ENCODE results near the gene GPC5. TPM values are rescaled to one million over a fixed set of nuclear protein-coding genes. Genes with fewer than 3 reads are reported as not detected.
A peak's percentile ranks its signal among the peaks of the same experiment; 100 is the strongest.

Gene GPC5
- total RNA-seq, 1 donor from 2014 or later: 0.57 TPM

DNA sequence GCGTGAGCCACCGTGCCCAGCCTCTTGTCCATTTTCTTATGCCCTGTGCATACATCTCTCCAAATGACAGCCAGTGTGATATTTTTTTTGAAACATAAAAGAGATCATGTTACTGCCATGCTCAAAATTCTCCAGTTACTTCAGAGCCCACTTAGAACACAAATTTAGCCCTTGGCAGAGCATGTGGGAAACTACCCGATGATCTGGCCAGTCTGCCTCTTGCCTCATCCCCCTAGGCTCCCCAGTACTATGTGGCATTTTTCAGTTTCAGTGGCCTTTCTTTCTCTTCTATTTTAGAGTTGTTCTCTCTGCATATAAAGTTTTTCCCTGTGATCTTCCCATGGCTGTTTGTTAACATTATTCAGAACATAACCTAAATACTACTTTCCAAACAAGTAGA, 323.0 kb downstream of the GPC5 start:
- no peak for DNase-seq (ENCODE audit: low spot score, unreplicated experiment)
- H3K4me3 Mint-ChIP-seq (ENCODE audit: low read depth): no peak overlapping the region
- H3K36me3 Mint-ChIP-seq (ENCODE audit: insufficient read depth): no peaks in the 10 kb centered on the region
- H3K9me3 Mint-ChIP-seq (ENCODE audit: low read depth): no peaks in the 10 kb centered on the region
- H3K27me3 Mint-ChIP-seq: peaks cover 5% of the 10 kb centered on the region
- TF ChIP-seq, protein P1, sequence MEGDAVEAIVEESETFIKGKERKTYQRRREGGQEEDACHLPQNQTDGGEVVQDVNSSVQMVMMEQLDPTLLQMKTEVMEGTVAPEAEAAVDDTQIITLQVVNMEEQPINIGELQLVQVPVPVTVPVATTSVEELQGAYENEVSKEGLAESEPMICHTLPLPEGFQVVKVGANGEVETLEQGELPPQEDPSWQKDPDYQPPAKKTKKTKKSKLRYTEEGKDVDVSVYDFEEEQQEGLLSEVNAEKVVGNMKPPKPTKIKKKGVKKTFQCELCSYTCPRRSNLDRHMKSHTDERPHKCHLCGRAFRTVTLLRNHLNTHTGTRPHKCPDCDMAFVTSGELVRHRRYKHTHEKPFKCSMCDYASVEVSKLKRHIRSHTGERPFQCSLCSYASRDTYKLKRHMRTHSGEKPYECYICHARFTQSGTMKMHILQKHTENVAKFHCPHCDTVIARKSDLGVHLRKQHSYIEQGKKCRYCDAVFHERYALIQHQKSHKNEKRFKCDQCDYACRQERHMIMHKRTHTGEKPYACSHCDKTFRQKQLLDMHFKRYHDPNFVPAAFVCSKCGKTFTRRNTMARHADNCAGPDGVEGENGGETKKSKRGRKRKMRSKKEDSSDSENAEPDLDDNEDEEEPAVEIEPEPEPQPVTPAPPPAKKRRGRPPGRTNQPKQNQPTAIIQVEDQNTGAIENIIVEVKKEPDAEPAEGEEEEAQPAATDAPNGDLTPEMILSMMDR (IDR thresholded peaks at IDR 0.05; ENCODE audit: unreplicated experiment): no peak
- H3K4me1 Mint-ChIP-seq (ENCODE audit: low read depth): no peaks in the 10 kb centered on the region
- no peak overlapping the region for H3K27ac Mint-ChIP-seq

DNA sequence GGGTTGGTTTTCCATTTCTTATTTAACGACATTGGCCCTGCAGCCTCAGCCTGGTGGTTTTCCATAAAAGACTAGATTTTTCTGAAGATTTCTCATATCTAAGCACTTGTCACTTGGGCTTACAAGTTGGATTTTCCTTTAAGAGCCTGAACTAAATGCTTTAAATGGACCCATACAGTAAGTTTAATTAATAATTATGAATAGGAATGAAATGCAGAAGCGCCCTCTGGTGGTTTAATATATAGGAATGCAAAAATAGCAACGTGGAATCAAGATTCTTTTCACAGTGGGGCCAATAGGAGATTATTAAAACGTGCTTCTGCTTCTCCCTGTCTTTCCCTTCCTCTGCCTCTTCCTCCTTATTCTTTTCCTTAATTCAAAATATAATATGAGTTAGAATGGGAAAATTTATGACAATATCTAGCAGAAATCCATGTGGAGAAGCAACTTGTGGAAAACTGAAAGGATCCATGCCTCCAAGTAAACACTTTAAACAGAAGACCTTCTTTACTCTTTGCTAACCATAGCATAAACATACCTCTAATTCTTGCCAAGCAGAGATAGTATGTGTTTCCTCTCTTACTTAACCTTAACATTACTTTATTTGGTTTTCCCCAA, 324.0 kb downstream of the GPC5 start:
- peaks cover 5% of the 10 kb centered on the region for H3K27me3 Mint-ChIP-seq
- no peak for DNase-seq (ENCODE audit: low spot score, unreplicated experiment)
- H3K27ac Mint-ChIP-seq: no peak overlapping the region
- no peaks in the 10 kb centered on the region for H3K36me3 Mint-ChIP-seq (ENCODE audit: insufficient read depth)
- TF ChIP-seq, protein P1 (IDR thresholded peaks at IDR 0.05; ENCODE audit: unreplicated experiment): peak; percentile 79
- H3K4me1 Mint-ChIP-seq (ENCODE audit: low read depth): no peaks in the 10 kb centered on the region
- H3K9me3 Mint-ChIP-seq (ENCODE audit: low read depth): no peaks in the 10 kb centered on the region
- H3K4me3 Mint-ChIP-seq (ENCODE audit: low read depth): no peak overlapping the region

DNA sequence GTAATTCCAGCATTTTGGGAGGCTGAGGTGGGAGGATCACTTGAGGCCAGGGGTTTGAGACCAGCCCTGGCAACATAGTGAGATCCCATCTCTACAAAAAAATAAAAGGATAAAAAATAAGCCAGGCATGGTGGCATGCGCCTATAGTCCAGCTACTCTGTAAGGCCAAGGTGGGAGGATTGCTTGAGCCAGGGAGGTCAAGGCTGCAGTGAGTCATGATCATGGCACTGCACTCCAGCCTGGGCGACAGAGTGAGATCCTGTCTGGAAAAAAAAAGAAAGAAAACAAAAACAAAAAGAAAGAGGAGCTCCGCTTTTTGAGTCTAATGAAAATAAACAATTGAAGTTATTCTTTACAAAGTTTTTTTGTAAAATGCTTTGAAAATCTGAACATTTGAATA, 326.2 kb downstream of the GPC5 start:
- DNase-seq (ENCODE audit: low spot score, unreplicated experiment): no peak
- TF ChIP-seq, protein P1 (IDR thresholded peaks at IDR 0.05; ENCODE audit: unreplicated experiment): no peak
- Mint-ChIP-seq H3K36me3 (ENCODE audit: insufficient read depth) (no peaks in the 10 kb centered on the region), H3K9me3 (ENCODE audit: low read depth) (no peaks in the 10 kb centered on the region), H3K4me1 (ENCODE audit: low read depth) (no peaks in the 10 kb centered on the region), H3K27me3 (peaks cover 5% of the 10 kb centered on the region), H3K4me3 (ENCODE audit: low read depth) (no peak overlapping the region), H3K27ac (no peak overlapping the region)

DNA sequence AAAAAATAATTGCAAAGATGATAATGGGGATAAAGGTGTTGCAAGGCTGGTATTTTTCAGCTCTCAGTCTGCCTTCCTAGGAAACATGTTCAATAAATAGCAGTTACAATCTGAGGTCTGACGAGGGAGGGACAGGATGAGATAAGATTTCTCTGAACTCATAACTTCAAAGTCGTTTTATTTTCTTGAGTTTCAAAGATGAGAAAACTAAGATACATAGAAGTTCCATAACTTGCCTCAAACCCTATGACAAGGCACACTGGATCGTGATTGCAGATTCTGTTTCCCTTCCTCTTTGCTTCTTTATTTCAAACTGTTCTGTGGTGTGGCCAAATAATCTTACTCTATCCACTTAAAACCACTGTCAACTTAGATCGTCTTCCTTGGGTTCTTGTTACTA, 327.2 kb downstream of the GPC5 start:
- DNase-seq (ENCODE audit: low spot score, unreplicated experiment): no peak

DNA sequence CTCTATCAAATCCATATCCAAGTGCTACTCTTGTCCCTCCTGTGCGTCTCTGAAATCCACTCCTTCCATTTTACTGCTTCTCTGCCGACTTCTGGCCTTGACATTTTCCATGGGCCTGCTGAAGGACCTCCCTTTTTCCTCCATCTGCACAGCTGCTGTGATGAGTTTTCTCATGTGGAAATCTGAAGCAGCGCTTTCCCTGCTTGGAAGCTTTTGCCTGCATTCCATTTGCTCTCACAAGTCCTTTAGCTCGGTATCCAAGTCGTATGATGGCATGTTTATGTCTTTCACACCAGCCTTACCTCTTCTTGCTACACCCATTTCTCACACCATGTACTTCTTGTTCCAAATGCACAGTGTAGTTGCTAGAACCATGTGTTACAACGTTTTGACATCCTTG, 328.2 kb downstream of the GPC5 start:
- H3K36me3 Mint-ChIP-seq (ENCODE audit: insufficient read depth): no peaks in the 10 kb centered on the region
- no peak for DNase-seq (ENCODE audit: low spot score, unreplicated experiment)
- no peaks in the 10 kb centered on the region for H3K9me3 Mint-ChIP-seq (ENCODE audit: low read depth)
- H3K4me1 Mint-ChIP-seq (ENCODE audit: low read depth): no peaks in the 10 kb centered on the region
- H3K27ac Mint-ChIP-seq: no peak overlapping the region
- no peaks in the 10 kb centered on the region for H3K27me3 Mint-ChIP-seq
- TF ChIP-seq, protein P1 (IDR thresholded peaks at IDR 0.05; ENCODE audit: unreplicated experiment): no peak
- no peak overlapping the region for H3K4me3 Mint-ChIP-seq (ENCODE audit: low read depth)

More for the DNA sequence above, 327.2 kb downstream of the GPC5 start:
- peaks cover 2% of the 10 kb centered on the region for H3K27me3 Mint-ChIP-seq
- no peak overlapping the region for H3K27ac Mint-ChIP-seq
- TF ChIP-seq, protein P1 (IDR thresholded peaks at IDR 0.05; ENCODE audit: unreplicated experiment): no peak
- no peaks in the 10 kb centered on the region for H3K4me1 Mint-ChIP-seq (ENCODE audit: low read depth)
- H3K9me3 Mint-ChIP-seq (ENCODE audit: low read depth): no peaks in the 10 kb centered on the region
- H3K36me3 Mint-ChIP-seq (ENCODE audit: insufficient read depth): no peaks in the 10 kb centered on the region
- no peak overlapping the region for H3K4me3 Mint-ChIP-seq (ENCODE audit: low read depth)

All from progenitor cell of endocrine pancreas (in vitro differentiated cells).